ENCODE measurements around the gene RGPD6.
"Not testable (repeated sequence)": the region's sequence is repeated elsewhere in the genome, so short reads cannot be mapped to it uniquely, and the experiment has no call there.

RGPD6 gene

GRCh38 chr2:110480084-110480483 lies 96.9 kb downstream of the RGPD6 start:
- not testable (repeated sequence) for DNase-seq

GRCh38 chr2:110477370-110477769 lies 99.7 kb downstream of the RGPD6 start:
- not testable (repeated sequence) for DNase-seq

GRCh38 chr2:110476952-110477351 lies 100.1 kb downstream of the RGPD6 start:
- not testable (repeated sequence) for DNase-seq

DNA sequence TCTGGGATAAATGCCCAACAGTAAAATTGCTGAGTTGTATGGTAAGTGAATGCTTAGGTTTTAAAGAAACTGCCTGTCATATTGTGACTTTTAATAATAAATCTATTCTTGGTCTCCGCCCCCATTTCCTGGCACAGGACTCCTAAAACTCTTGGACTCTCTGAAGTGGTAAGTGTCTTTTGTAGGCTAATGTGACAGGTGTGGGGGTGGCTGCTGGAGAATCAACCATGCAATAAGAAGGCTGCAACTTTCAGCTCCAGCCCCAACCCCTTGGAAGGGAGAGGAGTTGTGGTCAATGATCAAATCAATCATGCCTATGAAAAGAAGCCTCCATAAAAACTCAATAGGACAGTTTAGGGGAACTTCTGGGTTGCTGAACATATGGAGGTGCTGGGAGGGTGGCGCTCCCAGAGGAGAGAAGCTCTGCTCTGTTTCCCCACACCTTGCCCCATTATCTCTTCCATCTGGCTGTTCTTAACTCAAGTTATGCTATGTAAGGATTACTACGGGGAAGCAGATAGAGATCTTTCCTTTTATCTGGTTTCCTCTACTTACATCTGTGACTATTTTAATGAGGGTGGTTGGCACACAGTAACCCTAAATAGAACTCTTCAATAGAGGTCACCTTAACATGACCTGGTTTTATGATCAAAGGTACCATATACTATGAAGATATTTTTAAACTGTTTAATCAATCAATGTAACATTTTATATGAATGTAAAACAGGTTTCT lies 101.2 kb downstream of the RGPD6 start:
- DNase-seq, result not testable (repeated sequence)

DNA sequence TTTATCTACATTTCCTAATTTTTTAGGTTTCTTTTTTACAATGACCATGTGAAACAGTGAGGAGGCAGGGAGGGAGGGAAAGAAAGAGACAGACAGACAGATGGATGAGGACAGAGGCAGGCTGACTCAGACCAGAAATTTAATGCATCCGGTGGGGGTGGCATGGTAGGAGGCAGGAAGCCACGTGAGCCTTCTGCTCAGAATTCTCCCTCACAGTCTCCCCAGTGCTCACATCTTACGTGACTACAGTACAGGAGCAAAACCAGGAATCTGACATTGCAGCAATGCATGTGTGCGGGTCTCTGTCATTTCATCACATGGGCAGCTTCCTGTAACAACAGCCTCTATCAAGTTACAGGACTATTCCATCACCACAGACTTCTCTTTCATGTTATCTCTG lies 102.1 kb downstream of the RGPD6 start:
- DNase-seq, result not testable (repeated sequence)

- not testable (repeated sequence) for DNase-seq
These were observed 104.0 kb downstream of the RGPD6 start for GRCh38 chr2:110473059-110473358.

DNA sequence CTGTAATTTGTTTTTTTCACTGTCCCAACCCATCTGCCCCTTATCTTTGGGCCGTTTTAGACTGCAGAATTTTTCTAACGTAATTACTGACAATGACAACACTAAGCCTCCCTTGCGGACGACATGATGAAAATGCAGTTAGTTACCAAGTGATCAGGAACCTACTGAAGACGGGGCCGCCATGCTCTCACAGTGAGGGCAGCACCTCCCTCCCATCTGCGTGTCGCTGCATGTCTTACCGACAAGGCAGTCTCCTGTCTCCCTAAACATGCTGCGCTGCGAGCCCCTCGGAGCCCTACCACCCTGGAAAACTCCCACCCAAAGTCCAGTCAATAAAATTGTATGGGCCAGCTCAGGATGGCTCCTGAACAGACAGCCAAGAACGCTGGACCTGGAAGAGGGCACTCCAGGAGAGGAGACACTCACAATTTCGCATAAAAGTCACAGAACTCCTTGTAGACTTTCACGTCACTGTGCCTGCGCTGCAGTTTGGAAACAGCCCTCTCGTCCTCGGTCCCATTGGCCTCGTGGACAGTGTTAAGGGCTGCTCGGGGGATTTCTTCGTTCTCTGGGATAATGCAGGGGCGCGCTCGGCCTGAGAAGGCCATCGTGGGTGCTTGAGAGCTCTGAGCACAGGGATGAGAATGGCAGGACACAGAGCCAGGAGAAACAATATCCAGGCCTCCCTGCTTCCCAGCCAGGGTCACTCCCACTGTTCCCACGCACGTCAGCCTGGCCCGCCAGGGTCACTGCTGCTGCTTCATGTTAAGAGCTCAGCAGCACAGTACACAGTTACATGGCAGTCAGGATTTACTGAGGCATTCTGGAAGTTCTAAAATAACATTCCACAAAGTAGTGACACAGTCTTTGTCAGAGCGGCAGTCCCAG lies 104.6 kb downstream of the RGPD6 start, which contains the start of gene LIMS4:
Gene LIMS4, minus strand, starts transcription at position 646 of the 888 bp plus-strand sequence. Its CDS starts 38 bp downstream, at position 608.
- not testable (repeated sequence) for DNase-seq

- DNase-seq, result not testable (repeated sequence)
These were observed 108.1 kb downstream of the RGPD6 start for GRCh38 chr2:110468921-110469320.

- not testable (repeated sequence) for DNase-seq
These were observed 111.7 kb downstream of the RGPD6 start for GRCh38 chr2:110465312-110465711.

All from CD4-positive, alpha-beta T cell treated with Interleukin-4 for 1 hour (primary cell).